GM18873 (cell line): ENCODE measurements around the gene CALCOCO2.
"Not testable (repeated sequence)": the region's sequence is repeated elsewhere in the genome, so short reads cannot be mapped to it uniquely, and the experiment has no call there.

Experiments used
- ATAC-seq: cut with Tn5 transposase; IDR thresholded peaks from one replicate; pipeline ENCODE4 v1.9.1; 2021; ENCODE audit warnings: mild to moderate bottlenecking, moderate library complexity, moderate number of reproducible peaks; ENCODE audit not compliant: unreplicated experiment, low FRiP score

The CALCOCO2 gene

GRCh38 chr17:48820936-48821335, 9.9 kb upstream of the CALCOCO2 start:
- not testable (repeated sequence) for ATAC-seq

GRCh38 chr17:48825446-48826381, 5.1 kb upstream of the CALCOCO2 start:
- ATAC-seq, result no peak

- ATAC-seq, result no peak
These were observed 681 bp downstream of the CALCOCO2 start for GRCh38 chr17:48831549-48831883.

GRCh38 chr17:48834973-48835372, 4.1 kb downstream of the CALCOCO2 start:
- no peak for ATAC-seq

- ATAC-seq, result no peak
These were observed 5.1 kb downstream of the CALCOCO2 start for GRCh38 chr17:48835971-48836370.

- ATAC-seq, result not testable (repeated sequence)
These were observed 6.6 kb downstream of the CALCOCO2 start for GRCh38 chr17:48837458-48837857.

GRCh38 chr17:48840441-48840840, 9.6 kb downstream of the CALCOCO2 start:
- no peak for ATAC-seq

- peak; percentile 72 for ATAC-seq
These were observed 10.6 kb downstream of the CALCOCO2 start for GRCh38 chr17:48841395-48841831.

- no peak for ATAC-seq
These were observed 11.9 kb downstream of the CALCOCO2 start for GRCh38 chr17:48842746-48843145.

- no peak for ATAC-seq
These were observed 12.5 kb downstream of the CALCOCO2 start for GRCh38 chr17:48843187-48843900.

- no peak for ATAC-seq
These were observed 20.0 kb downstream of the CALCOCO2 start for GRCh38 chr17:48850792-48851323.

GRCh38 chr17:48854774-48855476, 24.1 kb downstream of the CALCOCO2 start:
- no peak for ATAC-seq

GRCh38 chr17:48856122-48856821, 25.4 kb downstream of the CALCOCO2 start:
- ATAC-seq, result no peak

GRCh38 chr17:48860034-48860433, 29.2 kb downstream of the CALCOCO2 start:
- ATAC-seq, result no peak

- ATAC-seq, result no peak
These were observed 29.6 kb downstream of the CALCOCO2 start for GRCh38 chr17:48860456-48860855.

- no peak for ATAC-seq
These were observed 38.2 kb downstream of the CALCOCO2 start for GRCh38 chr17:48868916-48869500.

GRCh38 chr17:48869821-48870318, 39.0 kb downstream of the CALCOCO2 start:
- ATAC-seq, result no peak

- ATAC-seq, result no peak
These were observed 40.3 kb downstream of the CALCOCO2 start for GRCh38 chr17:48871035-48871550.
